GM12873 (cell line): ENCODE measurements around the gene SDC1.

Source experiments
- CTCF ChIP-seq: IDR thresholded peaks from 2 replicates; pipeline ENCODE4 v1.5.1; 2012; ENCODE audit warnings: low read depth, mild to moderate bottlenecking, moderate library complexity, low read length, control low read depth; ENCODE audit not compliant: insufficient read depth; ENCODE audit errors: missing control alignments

SDC1 gene

GRCh38 chr2:20171445-20171977, 53.4 kb downstream of the SDC1 start:
- TF ChIP-seq CTCF: no peak

- TF ChIP-seq CTCF: no peak
These were observed 54.2 kb downstream of the SDC1 start for GRCh38 chr2:20170704-20171250.

- no peak for TF ChIP-seq CTCF
These were observed 54.9 kb downstream of the SDC1 start for GRCh38 chr2:20169796-20170703.

- no peak for TF ChIP-seq CTCF
These were observed 55.9 kb downstream of the SDC1 start for GRCh38 chr2:20168727-20169696.

- TF ChIP-seq CTCF: no peak
These were observed 56.7 kb downstream of the SDC1 start for GRCh38 chr2:20168048-20168726.

- no peak for TF ChIP-seq CTCF
These were observed 57.6 kb downstream of the SDC1 start for GRCh38 chr2:20167356-20167755.
